VCaP (cell line): ENCODE data around the gene ACTG2.

Source experiments
- H3K27ac ChIP-seq: fragments of 450-650 bp; 2 replicates; pipeline ENCODE4 v1.5.1; 2017
- TF ChIP-seq, protein P1 (sequence below): fragments of 450-650 bp; conservative IDR thresholded peaks from 2 replicates; pipeline ENCODE4 v1.5.1; 2017; ENCODE audit warnings: mild to moderate bottlenecking, moderate library complexity

ACTG2 gene

DNA sequence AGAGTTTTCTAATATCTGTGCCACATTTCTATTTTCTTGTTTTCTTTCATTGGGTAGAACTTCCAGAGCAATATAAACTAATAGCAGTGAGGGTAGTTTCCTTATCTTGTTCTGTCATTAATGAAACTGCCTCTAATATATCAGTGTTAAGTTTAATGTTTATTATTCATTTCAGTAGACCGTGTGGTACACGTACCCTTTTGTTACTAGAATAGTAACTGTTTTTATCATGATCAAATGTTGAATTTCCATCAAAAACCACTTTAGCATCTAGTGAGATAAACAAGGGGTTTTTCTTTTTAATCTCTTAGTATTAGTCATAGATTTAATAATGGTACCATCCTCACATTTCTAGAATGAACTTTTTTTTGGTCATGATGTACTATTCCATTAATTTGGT, 49.9 kb downstream of the ACTG2 start:
- TF ChIP-seq, protein P1, sequence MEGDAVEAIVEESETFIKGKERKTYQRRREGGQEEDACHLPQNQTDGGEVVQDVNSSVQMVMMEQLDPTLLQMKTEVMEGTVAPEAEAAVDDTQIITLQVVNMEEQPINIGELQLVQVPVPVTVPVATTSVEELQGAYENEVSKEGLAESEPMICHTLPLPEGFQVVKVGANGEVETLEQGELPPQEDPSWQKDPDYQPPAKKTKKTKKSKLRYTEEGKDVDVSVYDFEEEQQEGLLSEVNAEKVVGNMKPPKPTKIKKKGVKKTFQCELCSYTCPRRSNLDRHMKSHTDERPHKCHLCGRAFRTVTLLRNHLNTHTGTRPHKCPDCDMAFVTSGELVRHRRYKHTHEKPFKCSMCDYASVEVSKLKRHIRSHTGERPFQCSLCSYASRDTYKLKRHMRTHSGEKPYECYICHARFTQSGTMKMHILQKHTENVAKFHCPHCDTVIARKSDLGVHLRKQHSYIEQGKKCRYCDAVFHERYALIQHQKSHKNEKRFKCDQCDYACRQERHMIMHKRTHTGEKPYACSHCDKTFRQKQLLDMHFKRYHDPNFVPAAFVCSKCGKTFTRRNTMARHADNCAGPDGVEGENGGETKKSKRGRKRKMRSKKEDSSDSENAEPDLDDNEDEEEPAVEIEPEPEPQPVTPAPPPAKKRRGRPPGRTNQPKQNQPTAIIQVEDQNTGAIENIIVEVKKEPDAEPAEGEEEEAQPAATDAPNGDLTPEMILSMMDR, result no peak
- H3K27ac ChIP-seq, result no peak overlapping the region

DNA sequence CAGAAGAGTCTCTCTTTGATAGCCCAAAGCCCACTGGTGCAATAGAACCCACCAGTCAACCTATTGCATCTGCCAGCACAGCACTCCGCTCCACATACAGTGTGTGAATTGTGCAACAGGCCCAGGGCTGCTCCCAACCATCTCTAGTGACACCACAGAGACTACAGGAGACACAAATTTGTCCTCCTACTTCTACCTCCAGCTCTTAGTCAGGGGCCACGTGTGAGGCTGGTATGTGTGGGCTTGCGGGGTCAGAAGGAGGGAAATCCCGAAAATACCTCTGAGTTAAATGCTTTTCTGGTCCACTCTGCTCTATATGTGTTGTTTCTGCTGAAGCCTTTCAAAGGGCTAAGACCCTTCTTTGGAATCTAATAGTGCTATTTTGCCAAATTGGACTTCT, 51.9 kb downstream of the ACTG2 start:
- H3K27ac ChIP-seq, result no peak overlapping the region

DNA sequence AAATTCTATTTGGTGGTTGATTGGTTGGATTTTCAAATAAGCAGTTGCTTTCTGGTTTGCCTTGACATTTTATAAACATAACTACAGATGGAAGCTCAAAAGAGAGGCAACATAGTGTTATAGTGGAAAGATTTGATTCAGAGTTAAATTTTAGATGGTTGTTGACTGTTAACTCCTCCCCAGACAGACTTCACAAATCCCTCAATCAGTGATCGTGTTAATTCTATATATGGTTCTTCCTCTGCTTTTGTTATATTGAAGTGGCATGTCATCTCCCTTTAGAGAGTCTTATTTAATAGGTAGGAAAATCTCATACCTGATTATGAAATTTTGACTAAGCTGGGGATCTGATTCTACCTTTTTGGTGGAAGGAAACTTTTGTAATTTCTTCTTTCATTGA, 53.4 kb downstream of the ACTG2 start:
- TF ChIP-seq, protein P1, result no peak

More for the DNA sequence above, 51.9 kb downstream of the ACTG2 start:
- TF ChIP-seq, protein P1, result no peak

DNA sequence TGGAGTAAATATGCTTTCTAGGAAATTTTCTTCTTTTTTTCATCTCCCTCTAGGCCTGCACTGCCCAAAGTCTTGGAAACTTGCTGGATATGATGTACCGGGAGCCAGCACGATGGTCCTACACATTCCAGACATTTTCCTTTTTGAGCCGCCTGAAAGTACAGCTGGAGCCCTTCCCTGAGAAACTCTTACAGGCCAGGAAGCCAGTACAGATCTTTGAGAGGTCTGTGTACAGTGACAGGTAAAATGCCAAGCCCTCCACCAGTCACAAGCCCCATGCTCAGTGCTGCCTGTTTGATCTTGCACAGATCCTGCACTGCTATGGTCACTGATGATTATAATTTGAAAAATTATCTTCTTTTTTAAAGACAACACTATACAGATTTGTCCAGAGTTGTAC, 53.9 kb downstream of the ACTG2 start:
- no peak overlapping the region for H3K27ac ChIP-seq
- TF ChIP-seq, protein P1, result no peak

More for the DNA sequence above, 53.4 kb downstream of the ACTG2 start:
- no peak overlapping the region for H3K27ac ChIP-seq

DNA sequence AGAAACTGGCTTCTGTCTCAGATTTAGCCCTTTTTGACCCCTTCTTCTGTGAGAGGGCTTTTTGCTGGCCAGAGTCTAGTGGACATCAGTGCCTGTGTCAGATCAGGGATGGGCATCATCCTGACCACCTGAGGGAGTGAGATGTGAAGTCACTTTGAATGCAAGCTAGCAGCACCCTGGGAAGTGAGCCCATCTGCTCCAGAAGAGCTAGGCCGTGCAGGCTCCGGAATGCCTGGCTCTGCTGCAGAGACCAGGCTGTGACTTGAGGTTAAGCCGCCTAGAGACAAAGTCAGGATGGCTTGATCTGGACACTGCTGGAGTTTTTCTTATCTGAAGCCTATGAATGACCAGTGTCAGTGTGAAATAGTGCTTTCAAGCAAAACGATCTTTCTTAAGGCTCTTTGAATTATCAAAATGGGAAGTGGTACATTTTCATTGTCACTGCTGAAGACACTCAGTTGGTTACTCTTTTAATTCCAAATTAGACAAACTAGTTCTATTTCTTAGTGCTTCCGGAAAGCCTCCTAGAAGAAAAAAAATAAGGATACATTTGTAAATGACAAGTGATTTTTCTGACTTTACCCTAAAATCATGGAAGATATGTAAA, 54.7 kb downstream of the ACTG2 start:
- TF ChIP-seq, protein P1, result no peak
- H3K27ac ChIP-seq, result no peak overlapping the region

DNA sequence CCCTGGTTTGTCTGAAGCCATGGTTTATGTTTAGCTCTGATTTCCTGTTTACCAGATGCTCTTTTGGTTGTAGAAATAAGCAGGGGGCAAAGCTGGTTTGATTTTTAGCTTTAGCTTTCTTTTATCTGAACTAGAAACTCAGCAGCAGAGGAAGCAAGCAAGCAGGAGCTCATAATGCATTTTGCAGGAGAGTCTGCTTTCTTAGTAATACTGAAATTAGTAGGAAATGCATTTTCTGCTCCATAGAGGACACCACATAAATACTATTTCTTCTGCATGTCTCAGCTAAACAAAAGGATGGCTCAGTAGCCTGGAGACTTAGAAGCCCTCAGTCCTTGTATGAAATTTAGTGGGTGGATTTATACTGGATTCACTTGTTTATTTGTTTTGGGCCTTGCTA, 57.0 kb downstream of the ACTG2 start:
- TF ChIP-seq, protein P1, result no peak
- H3K27ac ChIP-seq, result no peak overlapping the region

DNA sequence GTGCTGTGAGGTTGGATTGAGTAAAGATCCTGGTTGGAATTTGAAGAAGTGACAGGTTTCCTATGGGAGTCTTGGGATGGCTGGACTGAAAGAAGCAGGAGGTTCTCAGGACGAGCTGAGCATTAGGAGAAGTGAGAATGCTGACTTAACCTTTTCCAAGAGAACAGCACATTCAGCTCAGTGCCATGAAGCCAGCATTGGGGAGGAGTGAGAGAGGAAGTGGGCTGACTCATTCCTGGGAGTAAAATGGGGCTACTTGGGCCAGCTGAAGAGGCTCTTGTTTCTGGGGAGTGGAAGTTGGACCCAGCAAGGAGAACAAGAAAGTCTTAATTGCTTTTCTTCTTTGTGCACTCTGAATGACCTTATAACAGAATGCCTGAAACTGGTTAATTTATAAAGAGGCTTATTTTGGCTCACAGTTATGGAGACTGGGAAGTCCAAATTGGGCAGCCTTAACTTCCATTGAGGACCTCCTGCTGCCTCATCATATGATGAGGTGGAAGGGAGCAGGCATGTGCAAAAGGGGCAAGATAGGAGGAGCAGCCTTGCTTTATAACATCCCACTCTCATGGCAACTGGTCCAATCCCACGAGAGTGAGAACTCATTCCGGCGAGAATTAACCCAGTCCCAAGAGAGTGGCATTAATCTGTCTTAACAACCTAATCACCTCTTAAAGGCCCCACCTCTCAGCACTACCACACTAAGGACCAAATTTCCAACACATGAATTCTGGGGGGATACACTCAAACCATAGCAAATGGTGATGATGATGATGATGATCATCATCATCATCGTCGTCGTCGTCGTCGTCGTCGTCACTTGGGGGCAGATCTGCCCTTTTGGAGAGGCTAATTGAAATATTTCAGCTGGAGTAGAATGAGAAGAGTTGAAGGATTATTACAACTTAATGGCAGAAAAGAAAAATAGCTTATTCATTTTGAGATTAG, 60.0 kb downstream of the ACTG2 start:
- H3K27ac ChIP-seq, result no peak overlapping the region
- TF ChIP-seq, protein P1, result no peak
